Natural killer cell (primary cell): ENCODE results near the gene DUSP1. TPM values are rescaled to one million over a fixed set of nuclear protein-coding genes. Genes with fewer than 3 reads are reported as not detected.

Experiments used
- ATAC-seq, 3 donors: fragments of 150-1000 bp in 2 of 3; fragments of 200-7000 bp in 1 of 3; cut with Tn5 transposase; 1 replicate in 1 of 3; 2 replicates in 2 of 3; pipeline ENCODE4 v1.10.0; 2021; ENCODE audit warnings: mild to moderate bottlenecking in 2 of 3, moderate library complexity in 2 of 3
- DNase-seq, 2 donors: peaks; one replicate each; pipeline versions ENCODE4 v3.0.0 to v3.0.0-alpha.2; 2013 to 2021; ENCODE audit warnings: mixed read lengths in 1 of 2
- H3K27ac ChIP-seq: one replicate; pipeline ENCODE4 v1.5.1; 2013; ENCODE audit warnings: mild to moderate bottlenecking, low read length
- H3K27me3 ChIP-seq: one replicate; pipeline ENCODE4 v1.6.1; 2013; ENCODE audit warnings: low read length; ENCODE audit not compliant: control insufficient read depth, insufficient read depth
- H3K36me3 ChIP-seq: one replicate; pipeline ENCODE4 v1.6.1; 2013; ENCODE audit warnings: low read length; ENCODE audit not compliant: control insufficient read depth, insufficient read depth
- H3K4me1 ChIP-seq: one replicate; pipeline ENCODE4 v1.6.1; 2013; ENCODE audit warnings: low read length; ENCODE audit not compliant: control insufficient read depth, insufficient read depth
- H3K4me3 ChIP-seq: one replicate; pipeline ENCODE4 v1.5.1; 2013; ENCODE audit warnings: low read length
- H3K9me3 ChIP-seq: one replicate; pipeline ENCODE4 v1.6.1; 2013; ENCODE audit warnings: low read length; ENCODE audit not compliant: control insufficient read depth, insufficient read depth
- H3K27ac Mint-ChIP-seq, 2 donors: one replicate each; pipeline ENCODE4 v1.8.0; 2022; ENCODE audit warnings: mild to moderate bottlenecking in 2 of 2, mixed read lengths in 2 of 2, moderate library complexity in 1 of 2
- H3K27me3 Mint-ChIP-seq, 2 donors: one replicate each; pipeline ENCODE4 v1.8.0; 2022; ENCODE audit warnings: low read depth in 2 of 2, mixed read lengths in 2 of 2
- H3K36me3 Mint-ChIP-seq: one replicate; pipeline ENCODE4 v1.8.0; 2022; ENCODE audit warnings: mixed read lengths
- H3K4me1 Mint-ChIP-seq, 2 donors: one replicate each; pipeline ENCODE4 v1.8.0; 2022; ENCODE audit warnings: mixed read lengths in 2 of 2
- H3K4me3 Mint-ChIP-seq: one replicate; pipeline ENCODE4 v1.8.0; 2022; ENCODE audit warnings: mild to moderate bottlenecking, moderate library complexity, mixed read lengths
- H3K9me3 Mint-ChIP-seq, 2 donors: one replicate each; pipeline ENCODE4 v1.8.0; 2022; ENCODE audit warnings: mixed read lengths in 2 of 2
- WGBS: methylation state at CpG from one replicate; pipeline ENCODE4 v1.1.7; 2013; ENCODE audit warnings: missing lambda C conversion rate; ENCODE audit not compliant: insufficient coverage; 5-methylcytosine and 5-hydroxymethylcytosine counted together
- intact Hi-C: fragments of 100-400 bp; cut with micrococcal nuclease; formaldehyde crosslinking; loops from one replicate; pipeline ENCODE4 v1.14.2; 2022
- total RNA-seq, 4 donors: library from RNA; stranded (reverse); fragments of 120-200 nt in 1 of 4; gene quantifications; one replicate each; pipeline versions ENCODE4 v1.2.3 to v1.2.4, GENCODE V29; 2013 to 2022
- TF ChIP-seq, protein P1 (sequence below): fragments of 200-600 bp; IDR thresholded peaks from one replicate; pipeline ENCODE4 v1.8.0; 2022; ENCODE audit warnings: antibody characterized with exemption

Gene DUSP1
- total RNA-seq, 3 donors from 2014 or later (not counting 1 experiment from before 2014, with no cell fraction given), result 1,579 to 2,725 (median 2,168) TPM

DNA sequence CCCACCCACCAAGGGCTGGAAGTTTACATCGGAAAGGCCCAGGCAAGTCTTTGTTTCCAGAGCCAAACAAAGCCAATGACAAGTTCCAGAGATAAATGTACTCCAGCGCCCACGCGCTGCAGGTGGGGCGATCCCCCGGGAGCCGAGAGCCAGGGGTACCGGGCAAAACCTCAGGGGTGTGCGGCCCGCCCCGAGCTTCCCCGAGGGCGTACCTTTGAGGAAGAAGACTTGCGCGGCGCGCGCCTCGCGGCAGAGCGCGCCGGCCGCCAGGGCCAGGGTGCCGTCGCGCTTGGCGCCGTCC is 671 bp downstream of the DUSP1 start:
- DNase-seq, result no peak
- peak overlapping the region; percentile 99 for H3K27ac ChIP-seq
- Mint-ChIP-seq H3K36me3 (peaks cover 12% of the 10 kb centered on the region), H3K27me3 (no peaks in the 10 kb centered on the region), H3K27ac (peak overlapping the region; percentile 98 to 99), H3K9me3 (no peaks in the 10 kb centered on the region), H3K4me3 (peak overlapping the region; percentile 90), H3K4me1 (peaks cover 63 to 88% of the 10 kb centered on the region in 2 donors)
- peak overlapping the region; percentile 91 for H3K4me3 ChIP-seq
- no peaks in the 10 kb centered on the region for H3K27me3 ChIP-seq
- no peak for ATAC-seq
- intact Hi-C loops, result no loop called here
- peaks cover 69% of the 10 kb centered on the region for H3K4me1 ChIP-seq
- TF ChIP-seq, protein P1, sequence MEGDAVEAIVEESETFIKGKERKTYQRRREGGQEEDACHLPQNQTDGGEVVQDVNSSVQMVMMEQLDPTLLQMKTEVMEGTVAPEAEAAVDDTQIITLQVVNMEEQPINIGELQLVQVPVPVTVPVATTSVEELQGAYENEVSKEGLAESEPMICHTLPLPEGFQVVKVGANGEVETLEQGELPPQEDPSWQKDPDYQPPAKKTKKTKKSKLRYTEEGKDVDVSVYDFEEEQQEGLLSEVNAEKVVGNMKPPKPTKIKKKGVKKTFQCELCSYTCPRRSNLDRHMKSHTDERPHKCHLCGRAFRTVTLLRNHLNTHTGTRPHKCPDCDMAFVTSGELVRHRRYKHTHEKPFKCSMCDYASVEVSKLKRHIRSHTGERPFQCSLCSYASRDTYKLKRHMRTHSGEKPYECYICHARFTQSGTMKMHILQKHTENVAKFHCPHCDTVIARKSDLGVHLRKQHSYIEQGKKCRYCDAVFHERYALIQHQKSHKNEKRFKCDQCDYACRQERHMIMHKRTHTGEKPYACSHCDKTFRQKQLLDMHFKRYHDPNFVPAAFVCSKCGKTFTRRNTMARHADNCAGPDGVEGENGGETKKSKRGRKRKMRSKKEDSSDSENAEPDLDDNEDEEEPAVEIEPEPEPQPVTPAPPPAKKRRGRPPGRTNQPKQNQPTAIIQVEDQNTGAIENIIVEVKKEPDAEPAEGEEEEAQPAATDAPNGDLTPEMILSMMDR, result peak; percentile 27
- 0% methylated on average over 29 of the region's 29 CpGs for WGBS
- H3K9me3 ChIP-seq, result no peaks in the 10 kb centered on the region
- peaks cover 25% of the 10 kb centered on the region for H3K36me3 ChIP-seq

DNA sequence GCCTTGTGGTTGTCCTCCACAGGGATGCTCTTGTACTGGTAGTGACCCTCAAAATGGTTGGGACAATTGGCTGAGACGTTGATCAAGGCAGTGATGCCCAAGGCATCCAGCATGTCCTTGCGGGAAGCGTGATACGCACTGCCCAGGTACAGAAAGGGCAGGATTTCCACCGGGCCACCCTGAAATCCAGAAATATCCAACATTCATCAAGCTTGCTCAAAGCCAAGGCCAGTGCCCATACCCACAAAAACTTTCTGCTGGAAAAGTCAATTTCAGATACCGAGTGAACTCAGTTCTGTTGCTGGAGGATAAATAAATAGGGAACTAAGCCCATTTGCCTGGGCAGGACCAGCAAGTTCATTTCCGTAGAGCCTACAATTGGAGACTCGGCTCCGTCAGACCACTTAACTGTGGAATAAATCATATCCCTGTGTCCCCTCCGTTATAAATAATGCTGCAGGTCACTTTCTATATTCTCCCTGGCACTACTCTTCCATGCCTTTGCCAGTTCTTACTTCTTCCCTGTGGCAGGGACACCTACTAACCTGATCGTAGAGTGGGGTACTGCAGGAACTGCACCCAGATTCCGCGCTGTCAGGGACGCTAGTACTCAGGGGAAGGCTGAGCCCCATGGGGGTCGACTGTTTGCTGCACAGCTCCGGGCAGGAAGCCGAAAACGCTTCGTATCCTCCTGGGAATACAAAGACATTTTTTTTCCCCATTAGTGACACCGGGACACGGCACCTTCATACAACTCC is 1.2 kb downstream of the DUSP1 start:
- Histone ChIP-seq H3K4me3 (peak overlapping the region; percentile 91), H3K4me1 (peaks cover 69% of the 10 kb centered on the region), H3K27me3 (no peaks in the 10 kb centered on the region), H3K9me3 (no peaks in the 10 kb centered on the region), H3K27ac (peak overlapping the region; percentile 99), H3K36me3 (peaks cover 25% of the 10 kb centered on the region)
- peaks cover 12% of the 10 kb centered on the region for H3K36me3 Mint-ChIP-seq
- intact Hi-C loops, result loop anchor here (5.0 kb wide), 2 partner anchors 148 to 592 kb away; no protein-coding TSS in a partner anchor
- peak overlapping the region; percentile 90 for H3K4me3 Mint-ChIP-seq
- no peaks in the 10 kb centered on the region for H3K9me3 Mint-ChIP-seq
- ATAC-seq (no peak), DNase-seq (peak; percentile 45 to 63)
- peaks cover 65 to 92% of the 10 kb centered on the region in 2 donors for H3K4me1 Mint-ChIP-seq
- H3K27ac Mint-ChIP-seq, result peak overlapping the region; percentile 98 to 99
- H3K27me3 Mint-ChIP-seq, result no peaks in the 10 kb centered on the region
- 40% methylated on average over 21 of the region's 21 CpGs for WGBS
- TF ChIP-seq, protein P1, result no peak

DNA sequence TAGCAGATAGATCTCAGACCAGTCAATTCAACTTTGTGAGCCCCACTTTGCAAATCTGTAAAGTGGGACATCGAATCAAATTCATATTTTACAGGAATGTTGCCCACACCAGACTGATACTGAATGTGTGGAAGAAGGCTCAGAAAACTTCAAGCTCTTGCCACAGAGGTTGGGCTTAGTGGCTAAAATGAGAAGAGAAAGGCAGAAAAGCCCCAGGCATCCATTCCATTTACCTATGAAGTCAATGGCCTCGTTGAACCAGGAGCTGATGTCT is 1.7 kb downstream of the DUSP1 start:
- ATAC-seq (no peak), DNase-seq (no peak)
- Histone ChIP-seq H3K9me3 (no peaks in the 10 kb centered on the region), H3K4me1 (peaks cover 69% of the 10 kb centered on the region), H3K27ac (peak overlapping the region; percentile 99), H3K36me3 (peaks cover 25% of the 10 kb centered on the region), H3K4me3 (peak overlapping the region; percentile 91), H3K27me3 (no peaks in the 10 kb centered on the region)
- 82% methylated on average over 2 of the region's 2 CpGs for WGBS
- no peaks in the 10 kb centered on the region for H3K27me3 Mint-ChIP-seq
- H3K9me3 Mint-ChIP-seq, result no peaks in the 10 kb centered on the region
- peaks cover 65 to 90% of the 10 kb centered on the region in 2 donors for H3K4me1 Mint-ChIP-seq
- peaks cover 12% of the 10 kb centered on the region for H3K36me3 Mint-ChIP-seq
- intact Hi-C loops, result loop anchor here (5.0 kb wide), 2 partner anchors 148 to 592 kb away; no protein-coding TSS in a partner anchor
- peak overlapping the region; percentile 98 to 99 for H3K27ac Mint-ChIP-seq
- peak overlapping the region; percentile 90 for H3K4me3 Mint-ChIP-seq
- TF ChIP-seq, protein P1, result no peak
